Suprapubic skin (tissue), 4 donors: ENCODE measurements around the gene DYNLT2.

Experiments
- CTCF ChIP-seq, 2 donors: fragments of 200-600 bp in 1 of 2; fragments of 450-650 bp in 1 of 2; sonication (generic) in 1 of 2; IDR thresholded peaks; one replicate each; pipeline ENCODE4 v1.5.1; 2016 to 2019; ENCODE audit warnings: antibody characterized with exemption in 2 of 2, mild to moderate bottlenecking in 1 of 2, moderate library complexity in 1 of 2
- POLR2A ChIP-seq, 2 donors: fragments of 450-650 bp; IDR thresholded peaks; one replicate each; pipeline ENCODE4 v1.6.1; 2017; ENCODE audit warnings: antibody characterized with exemption in 2 of 2, mild to moderate bottlenecking in 2 of 2, moderate library complexity in 2 of 2
- POLR2AphosphoS5 ChIP-seq, 3 donors: sonication (generic); formaldehyde crosslinking; IDR thresholded peaks; one replicate each; pipeline ENCODE4 v1.6.1; 2017; ENCODE audit warnings: antibody characterized with exemption in 3 of 3

- TF ChIP-seq POLR2AphosphoS5 (IDR thresholded peaks at IDR 0.05) = no peak
- TF ChIP-seq CTCF (IDR thresholded peaks at IDR 0.05) = no peak
- TF ChIP-seq POLR2A (IDR thresholded peaks at IDR 0.05) = no peak
Observed at GRCh38 chr6:169707772-169708171, 43.6 kb downstream of the DYNLT2 start.
